ENCODE results near the gene SPATA21. TPM values are rescaled to one million over a fixed set of nuclear protein-coding genes. Genes with fewer than 3 reads are reported as not detected.

SPATA21 gene
- total RNA-seq, 4 donors from 2014 or later: not detected

GRCh38 chr1:16422041-16422440 lies 15.2 kb downstream of the SPATA21 start:
- H3K27me3 ChIP-seq: no peaks in the 10 kb centered on the region
- DNase-seq (ENCODE audit: low spot score in 2 of 2): no peak
- H3K27ac ChIP-seq: no peak overlapping the region
- WGBS: 89% methylated on average over 6 of the region's 7 CpGs
- no peak for TF ChIP-seq EP300 (IDR thresholded peaks at IDR 0.05)
- no peak for TF ChIP-seq CTCF (IDR thresholded peaks at IDR 0.05)
- TF ChIP-seq POLR2A (IDR thresholded peaks at IDR 0.05): no peak
- TF ChIP-seq POLR2AphosphoS5 (IDR thresholded peaks at IDR 0.05): no peak
- no peaks in the 10 kb centered on the region for H3K9me3 ChIP-seq
- H3K36me3 ChIP-seq: no peaks in the 10 kb centered on the region
- H3K4me1 ChIP-seq: peaks cover 3% of the 10 kb centered on the region
- no peak overlapping the region for H3K4me3 ChIP-seq

- Histone ChIP-seq H3K4me3 (no peak overlapping the region), H3K27ac (no peak overlapping the region), H3K27me3 (no peaks in the 10 kb centered on the region), H3K36me3 (no peaks in the 10 kb centered on the region), H3K9me3 (no peaks in the 10 kb centered on the region), H3K4me1 (peaks cover 3% of the 10 kb centered on the region)
- no peak for TF ChIP-seq CTCF (IDR thresholded peaks at IDR 0.05)
- DNase-seq (ENCODE audit: low spot score in 2 of 2): no peak
- 86% methylated on average over 7 of the region's 7 CpGs for WGBS
Observed at GRCh38 chr1:16421201-16421600, 16.0 kb downstream of the SPATA21 start.

GRCh38 chr1:16420424-16421118 lies 16.7 kb downstream of the SPATA21 start:
- Histone ChIP-seq H3K4me3 (no peak overlapping the region), H3K27ac (no peak overlapping the region), H3K4me1 (peaks cover 3% of the 10 kb centered on the region), H3K9me3 (no peaks in the 10 kb centered on the region), H3K27me3 (no peaks in the 10 kb centered on the region), H3K36me3 (no peaks in the 10 kb centered on the region)
- no peak for TF ChIP-seq POLR2A (IDR thresholded peaks at IDR 0.05)
- no peak for TF ChIP-seq POLR2AphosphoS5 (IDR thresholded peaks at IDR 0.05)
- TF ChIP-seq CTCF (IDR thresholded peaks at IDR 0.05): no peak
- no peak for TF ChIP-seq EP300 (IDR thresholded peaks at IDR 0.05)
- DNase-seq (ENCODE audit: low spot score in 2 of 2): no peak
- 66% methylated on average over 9 of the region's 9 CpGs for WGBS

- Histone ChIP-seq H3K4me3 (no peak overlapping the region), H3K27me3 (no peaks in the 10 kb centered on the region), H3K27ac (no peak overlapping the region), H3K4me1 (peaks cover 3% of the 10 kb centered on the region), H3K36me3 (no peaks in the 10 kb centered on the region), H3K9me3 (no peaks in the 10 kb centered on the region)
- no peak for DNase-seq (ENCODE audit: low spot score in 2 of 2)
- no peak for TF ChIP-seq POLR2AphosphoS5 (IDR thresholded peaks at IDR 0.05)
- no peak for TF ChIP-seq CTCF (IDR thresholded peaks at IDR 0.05)
- TF ChIP-seq EP300 (IDR thresholded peaks at IDR 0.05): no peak
- TF ChIP-seq POLR2A (IDR thresholded peaks at IDR 0.05): no peak
- WGBS: 85% methylated on average over 7 of the region's 7 CpGs
Observed at GRCh38 chr1:16418823-16419425, 18.3 kb downstream of the SPATA21 start.

- no peak overlapping the region for H3K4me3 ChIP-seq
- no peak for DNase-seq (ENCODE audit: low spot score in 2 of 2)
- H3K27me3 ChIP-seq: no peaks in the 10 kb centered on the region
- TF ChIP-seq POLR2A (IDR thresholded peaks at IDR 0.05) (no peak), POLR2AphosphoS5 (IDR thresholded peaks at IDR 0.05) (no peak), EP300 (IDR thresholded peaks at IDR 0.05) (no peak), CTCF (IDR thresholded peaks at IDR 0.05) (no peak)
- H3K27ac ChIP-seq: no peak overlapping the region
- no peaks in the 10 kb centered on the region for H3K36me3 ChIP-seq
- WGBS: 92% methylated on average over 3 of the region's 3 CpGs
- H3K4me1 ChIP-seq: no peaks in the 10 kb centered on the region
- H3K9me3 ChIP-seq: no peaks in the 10 kb centered on the region
Observed at GRCh38 chr1:16413191-16413590, 24.0 kb downstream of the SPATA21 start.

Measured in suprapubic skin (tissue), 4 donors.